Measurements from ENCODE around the gene ZFP62.

Gene ZFP62

GRCh38 chr5:180815293-180815917 is 45.7 kb downstream of the ZFP62 start:
- no peak for TF ChIP-seq CTCF (IDR thresholded peaks at IDR 0.05; ENCODE audit: borderline replicate concordance, insufficient read depth, low read depth, low read length)
- no peak overlapping the region for H3K4me3 ChIP-seq (ENCODE audit: low read depth, low read length)

- TF ChIP-seq CTCF (IDR thresholded peaks at IDR 0.05; ENCODE audit: borderline replicate concordance, insufficient read depth, low read depth, low read length) = peak; percentile 39; the same call in 1 of the 2 replicates
- H3K4me3 ChIP-seq (ENCODE audit: low read depth, low read length) = no peak overlapping the region
Observed at GRCh38 chr5:180813420-180813819, 47.7 kb downstream of the ZFP62 start.

- TF ChIP-seq CTCF (IDR thresholded peaks at IDR 0.05; ENCODE audit: borderline replicate concordance, insufficient read depth, low read depth, low read length) = no peak
- no peak overlapping the region for H3K4me3 ChIP-seq (ENCODE audit: low read depth, low read length)
Observed at GRCh38 chr5:180811623-180812124, 49.4 kb downstream of the ZFP62 start.

- no peak for TF ChIP-seq CTCF (IDR thresholded peaks at IDR 0.05; ENCODE audit: borderline replicate concordance, insufficient read depth, low read depth, low read length)
- peak overlapping the region; percentile 80 for H3K4me3 ChIP-seq (ENCODE audit: low read depth, low read length)
Observed at GRCh38 chr5:180810959-180811622, 50.0 kb downstream of the ZFP62 start.

GRCh38 chr5:180810210-180810958 is 50.7 kb downstream of the ZFP62 start:
- TF ChIP-seq CTCF (IDR thresholded peaks at IDR 0.05; ENCODE audit: borderline replicate concordance, insufficient read depth, low read depth, low read length) = no peak
- peak overlapping the region; percentile 80 for H3K4me3 ChIP-seq (ENCODE audit: low read depth, low read length)

GRCh38 chr5:180809403-180810209 is 51.5 kb downstream of the ZFP62 start:
- H3K4me3 ChIP-seq (ENCODE audit: low read depth, low read length) = peak overlapping the region; percentile 80
- no peak for TF ChIP-seq CTCF (IDR thresholded peaks at IDR 0.05; ENCODE audit: borderline replicate concordance, insufficient read depth, low read depth, low read length)
